Measurements from ENCODE around the gene NR2C2AP.
A peak's percentile ranks its signal among the peaks of the same experiment; 100 is the strongest.
"Not testable (repeated sequence)": the region's sequence is repeated elsewhere in the genome, so short reads cannot be mapped to it uniquely, and the experiment has no call there.

The NR2C2AP gene

DNA sequence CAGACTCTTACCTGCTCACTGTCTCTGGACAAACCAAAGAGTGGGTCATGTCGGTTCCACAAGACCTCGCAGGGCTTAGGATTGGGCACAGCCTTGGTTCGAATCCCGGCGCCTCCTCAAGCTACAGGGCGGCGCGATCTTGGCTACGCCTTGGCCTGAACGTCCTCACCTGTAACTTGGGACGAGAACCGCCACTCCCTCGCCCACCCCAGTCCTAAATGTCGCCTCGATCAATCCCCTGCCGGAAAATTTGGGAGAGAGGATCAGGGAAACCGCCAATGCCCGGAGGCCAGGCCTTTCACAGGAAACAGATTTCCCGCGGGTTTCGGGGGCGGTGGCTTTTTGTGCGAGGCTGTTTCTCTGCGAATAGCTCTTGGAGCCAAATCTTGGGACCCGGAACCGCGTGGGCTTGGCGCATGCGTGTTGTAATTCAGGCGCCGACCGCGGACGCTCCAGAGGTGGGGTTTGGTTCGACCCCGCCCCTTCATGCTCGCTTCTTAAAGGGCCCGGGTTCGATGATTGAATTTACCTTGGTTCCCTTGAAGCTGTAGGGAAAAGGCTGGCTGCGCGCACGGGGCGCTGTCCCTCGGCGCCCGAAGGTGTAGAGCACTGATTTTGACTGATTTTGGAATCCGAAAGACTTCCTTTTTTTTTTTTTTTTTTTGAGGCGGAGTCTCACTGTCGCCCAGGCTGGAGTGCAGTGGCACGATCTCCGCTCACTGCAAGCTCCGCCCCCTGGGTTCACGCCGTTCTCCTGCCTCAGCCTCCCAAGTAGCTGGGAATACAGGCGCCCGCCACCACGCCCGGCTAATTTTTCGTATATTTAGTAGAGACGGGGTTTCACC is at the start of gene NR2C2AP:
NR2C2AP (minus strand) TSS at position 403 of the 845 bp plus-strand sequence; CDS start at position 49, 354 bp downstream.
- peak; percentile 88 for DNase-seq

DNA sequence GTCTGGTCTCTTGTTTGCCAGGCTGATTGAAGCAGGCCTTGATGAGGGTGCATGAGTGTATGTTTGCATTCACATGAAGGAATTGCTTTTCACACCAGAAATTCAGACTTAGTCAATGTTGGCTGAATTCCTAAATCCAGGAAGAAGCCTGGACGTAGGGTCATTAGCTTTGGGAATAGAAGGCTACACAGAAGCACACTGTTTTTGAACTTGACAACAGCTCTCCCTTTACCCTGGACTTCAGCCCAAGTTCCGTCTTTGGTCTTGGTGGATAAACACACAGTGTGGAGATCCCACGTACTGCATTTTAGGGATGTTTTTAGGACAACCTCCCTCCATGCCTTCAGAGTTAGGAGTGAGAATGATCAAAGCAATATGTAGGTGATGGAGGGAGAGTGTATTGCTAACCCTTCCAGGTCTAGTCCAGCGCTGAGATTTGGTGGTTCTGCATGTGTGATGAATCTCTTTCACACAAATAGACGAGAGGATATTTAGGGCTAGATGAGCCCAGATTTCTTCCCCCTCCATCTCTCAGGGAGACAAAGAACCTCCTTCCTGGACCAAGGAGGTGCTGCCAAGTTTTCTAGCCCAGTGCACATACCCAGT is 47.1 kb upstream of the NR2C2AP start:
- DNase-seq, result no peak

DNA sequence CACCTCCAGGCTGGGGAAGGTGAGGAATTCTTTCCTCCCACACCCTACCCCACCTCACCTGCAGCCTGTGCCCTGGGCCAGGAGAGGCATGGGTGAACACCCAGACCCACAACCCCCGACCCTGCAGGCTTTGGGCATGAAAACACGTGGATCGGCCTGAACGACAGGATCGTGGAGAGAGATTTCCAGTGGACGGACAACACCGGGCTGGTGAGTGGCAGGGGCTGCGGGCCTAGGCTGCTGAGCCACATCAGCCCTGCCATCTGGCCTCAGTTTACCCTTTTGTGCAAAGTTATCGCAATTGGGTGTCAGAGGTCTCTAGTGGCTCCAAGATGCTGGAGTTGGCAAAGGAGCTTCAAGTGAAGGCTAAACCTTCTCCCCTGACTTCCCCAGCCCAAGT is 37.3 kb upstream of the NR2C2AP start:
- DNase-seq, result no peak

- DNase-seq, result no peak
These were observed 36.5 kb upstream of the NR2C2AP start for GRCh38 chr19:19239675-19240074.

GRCh38 chr19:19238126-19238894 is 35.1 kb upstream of the NR2C2AP start:
- no peak for DNase-seq

DNA sequence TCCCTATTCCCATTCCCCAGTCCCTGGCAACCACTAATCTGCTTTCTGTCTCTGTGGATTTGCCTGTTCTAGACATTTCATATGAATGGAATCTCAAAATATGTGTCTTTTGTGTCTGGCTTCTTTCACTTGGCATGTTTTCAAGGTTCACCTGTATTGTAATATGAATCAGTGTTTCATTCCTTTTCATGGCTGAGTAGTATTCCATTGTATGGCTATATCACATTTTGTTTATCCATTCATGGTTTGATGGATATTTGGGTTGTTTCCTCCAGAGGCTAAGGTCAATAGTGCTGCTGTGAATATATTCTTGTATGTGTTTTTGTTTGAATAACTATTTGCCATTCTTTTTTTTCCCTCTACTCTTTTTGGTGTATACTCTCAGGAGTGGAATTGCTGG is 33.0 kb upstream of the NR2C2AP start:
- no peak for DNase-seq

GRCh38 chr19:19234220-19234816 is 31.1 kb upstream of the NR2C2AP start:
- no peak for DNase-seq

DNA sequence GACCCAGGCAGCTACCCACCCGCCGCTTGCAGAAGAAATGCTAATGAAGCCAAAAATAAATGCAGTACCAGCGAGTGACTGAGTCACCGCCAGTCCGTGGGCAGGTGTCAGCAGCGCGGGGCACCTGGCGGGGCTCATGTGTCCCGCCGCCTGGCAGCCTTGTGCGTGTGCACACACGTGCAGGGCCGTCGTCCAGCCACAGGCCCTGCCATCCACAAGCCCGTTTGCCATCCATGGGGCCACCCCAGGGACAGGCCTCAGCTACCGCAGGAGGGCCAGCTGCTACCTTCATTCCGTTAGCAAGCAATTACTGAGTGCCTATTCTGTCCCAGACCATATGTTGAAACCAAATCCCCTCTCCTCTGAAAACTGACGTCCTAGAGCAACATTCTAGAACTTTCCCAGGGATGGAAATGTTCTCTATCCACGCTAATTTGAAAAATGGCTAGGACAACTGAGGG is 29.1 kb upstream of the NR2C2AP start:
- no peak for DNase-seq

- no peak for DNase-seq
These were observed 27.8 kb upstream of the NR2C2AP start for GRCh38 chr19:19230999-19231398.

DNA sequence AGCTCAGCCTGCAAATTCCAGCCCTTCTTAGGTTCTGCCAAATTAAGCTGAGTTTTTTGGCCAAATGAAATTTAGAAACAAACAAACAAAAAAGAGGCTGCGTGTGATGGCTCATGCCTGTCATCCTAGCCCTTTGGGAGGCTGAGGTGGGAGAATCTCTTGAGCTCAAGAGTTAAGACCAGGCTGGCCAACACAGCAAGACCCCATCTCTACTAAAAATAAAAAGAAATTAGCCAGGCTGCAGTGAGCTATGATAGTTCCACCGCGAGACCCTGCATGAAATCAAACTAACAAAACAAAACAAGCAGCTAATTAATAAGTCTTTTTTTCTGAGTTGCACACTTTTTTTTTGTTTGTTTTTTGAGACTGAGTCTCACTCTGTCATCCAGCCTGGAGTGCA is 26.5 kb upstream of the NR2C2AP start:
- no peak for DNase-seq

- DNase-seq, result no peak
These were observed 24.0 kb upstream of the NR2C2AP start for GRCh38 chr19:19227217-19227616.

- DNase-seq, result no peak
These were observed 23.4 kb upstream of the NR2C2AP start for GRCh38 chr19:19226663-19227062.

- no peak for DNase-seq
These were observed 23.0 kb upstream of the NR2C2AP start for GRCh38 chr19:19226204-19226603.

- DNase-seq, result peak; percentile 46
These were observed 21.8 kb upstream of the NR2C2AP start for GRCh38 chr19:19224852-19225494.

- DNase-seq, result no peak
These were observed 21.1 kb upstream of the NR2C2AP start for GRCh38 chr19:19224150-19224851.

DNA sequence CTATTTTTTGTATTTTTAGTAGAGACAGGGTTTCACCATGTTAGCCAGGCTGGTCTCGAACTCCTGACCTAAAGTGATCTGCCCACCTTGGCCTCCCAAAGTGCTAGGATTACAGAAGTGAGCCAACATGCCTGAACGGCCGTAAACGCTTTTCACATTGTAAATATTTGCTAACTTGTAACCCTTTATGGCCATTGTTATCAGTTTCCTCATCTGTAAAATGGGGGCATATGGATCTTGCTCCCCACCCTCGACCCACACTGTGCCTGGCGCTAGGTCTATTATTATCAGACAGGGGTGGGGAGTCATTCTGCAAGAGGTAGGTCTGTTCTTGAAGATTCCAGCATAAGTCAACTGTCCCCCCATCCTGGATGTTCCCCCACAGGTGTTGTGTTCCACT is 20.4 kb upstream of the NR2C2AP start:
- DNase-seq, result no peak

DNA sequence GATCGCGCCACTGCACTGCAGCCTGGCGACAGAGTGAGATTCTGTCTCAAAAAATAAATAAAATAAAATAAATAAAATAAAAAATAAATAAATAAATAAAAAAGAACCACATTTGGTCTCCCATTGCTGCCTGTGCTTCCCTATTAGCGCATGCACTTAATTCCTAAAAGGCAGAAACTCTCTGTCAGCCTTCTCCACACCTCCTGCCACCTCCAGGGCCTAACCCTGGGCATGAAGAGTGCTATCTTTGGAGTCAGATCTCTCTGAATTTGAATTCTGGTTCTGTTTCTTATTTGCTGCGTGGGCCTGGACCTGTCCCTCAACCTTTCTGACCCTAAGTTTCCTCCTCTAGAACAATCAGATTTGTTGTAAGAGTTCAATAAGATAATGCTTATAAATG is 19.8 kb upstream of the NR2C2AP start:
- DNase-seq, result no peak

GRCh38 chr19:19221000-19221399 is 17.8 kb upstream of the NR2C2AP start:
- DNase-seq, result not testable (repeated sequence)

GRCh38 chr19:19218911-19219310 is 15.7 kb upstream of the NR2C2AP start:
- no peak for DNase-seq

DNA sequence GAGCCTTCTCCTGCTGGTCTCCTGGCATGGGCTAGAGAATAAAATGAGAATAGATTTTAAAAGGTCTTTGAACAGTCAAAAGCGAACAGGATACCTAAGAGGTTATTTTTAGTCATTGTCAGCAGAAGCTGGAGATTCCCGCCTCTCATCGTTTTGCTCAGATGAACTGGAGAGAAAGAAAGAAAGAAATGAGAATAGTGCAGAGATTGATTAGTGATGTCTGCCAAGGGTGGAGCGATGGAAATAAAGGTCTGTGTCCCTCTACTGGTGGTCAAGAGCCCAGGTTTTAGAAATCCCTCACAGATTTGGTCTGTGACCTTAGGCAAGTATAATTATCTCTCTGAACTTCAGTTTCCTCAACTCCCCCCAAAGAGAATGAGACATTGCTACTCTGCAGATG is 13.9 kb upstream of the NR2C2AP start:
- DNase-seq, result no peak

- DNase-seq, result no peak
These were observed 12.6 kb upstream of the NR2C2AP start for GRCh38 chr19:19215792-19216191.

DNA sequence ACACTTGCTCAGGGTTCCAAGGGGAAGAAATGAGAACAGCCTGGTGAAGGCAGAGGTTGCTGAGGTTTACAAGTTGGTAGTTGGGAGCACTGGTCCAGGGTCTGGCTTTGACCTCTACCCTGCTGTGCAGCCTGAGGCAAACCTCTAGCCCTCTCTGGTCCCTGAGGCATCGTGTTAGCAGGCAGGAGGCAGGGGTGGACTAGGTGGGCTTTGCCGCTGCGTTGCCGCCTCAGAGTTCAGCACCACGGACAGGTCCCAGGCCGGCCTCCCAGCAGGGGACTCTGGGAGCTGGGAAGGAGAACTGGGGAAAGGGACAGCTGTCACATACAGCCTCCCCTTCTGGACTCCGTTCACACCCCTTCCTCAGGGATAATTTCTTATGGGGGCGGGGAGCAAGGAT is 11.7 kb upstream of the NR2C2AP start:
- DNase-seq, result peak; percentile 41

All from fibroblast of upper back skin (primary cell).